ENCODE data around the gene BSG.
"Not testable (repeated sequence)": the region's sequence is repeated elsewhere in the genome, so short reads cannot be mapped to it uniquely, and the experiment has no call there.

The BSG gene

DNA sequence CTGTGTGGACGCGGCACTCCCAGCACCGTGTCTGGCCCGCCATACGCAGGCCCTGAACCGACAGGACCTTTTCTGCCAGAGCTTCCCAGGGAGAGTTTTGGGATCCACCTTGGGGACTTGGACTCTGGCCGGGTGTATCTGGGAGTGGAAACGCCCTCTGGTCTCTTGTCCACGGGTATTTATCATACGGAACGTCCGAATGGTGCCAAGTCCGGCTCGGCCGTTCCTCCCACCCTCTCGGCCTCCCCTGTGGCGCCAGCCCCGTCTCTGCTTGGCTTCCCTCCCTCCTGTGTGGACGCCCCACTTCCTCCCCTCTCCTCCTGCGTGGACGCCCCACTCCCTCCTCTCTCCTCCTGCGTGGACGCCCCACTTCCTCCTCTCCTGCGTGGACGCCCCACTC lies 29.4 kb downstream of the BSG start:
- TF ChIP-seq, protein P1, sequence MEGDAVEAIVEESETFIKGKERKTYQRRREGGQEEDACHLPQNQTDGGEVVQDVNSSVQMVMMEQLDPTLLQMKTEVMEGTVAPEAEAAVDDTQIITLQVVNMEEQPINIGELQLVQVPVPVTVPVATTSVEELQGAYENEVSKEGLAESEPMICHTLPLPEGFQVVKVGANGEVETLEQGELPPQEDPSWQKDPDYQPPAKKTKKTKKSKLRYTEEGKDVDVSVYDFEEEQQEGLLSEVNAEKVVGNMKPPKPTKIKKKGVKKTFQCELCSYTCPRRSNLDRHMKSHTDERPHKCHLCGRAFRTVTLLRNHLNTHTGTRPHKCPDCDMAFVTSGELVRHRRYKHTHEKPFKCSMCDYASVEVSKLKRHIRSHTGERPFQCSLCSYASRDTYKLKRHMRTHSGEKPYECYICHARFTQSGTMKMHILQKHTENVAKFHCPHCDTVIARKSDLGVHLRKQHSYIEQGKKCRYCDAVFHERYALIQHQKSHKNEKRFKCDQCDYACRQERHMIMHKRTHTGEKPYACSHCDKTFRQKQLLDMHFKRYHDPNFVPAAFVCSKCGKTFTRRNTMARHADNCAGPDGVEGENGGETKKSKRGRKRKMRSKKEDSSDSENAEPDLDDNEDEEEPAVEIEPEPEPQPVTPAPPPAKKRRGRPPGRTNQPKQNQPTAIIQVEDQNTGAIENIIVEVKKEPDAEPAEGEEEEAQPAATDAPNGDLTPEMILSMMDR (IDR thresholded peaks at IDR 0.05; ENCODE audit: low read depth, low read length, poor library complexity, severe bottlenecking): no peak
- no peak for TF ChIP-seq EZH2phosphoT487 (IDR thresholded peaks at IDR 0.05; ENCODE audit: borderline replicate concordance, low read length)
- Histone ChIP-seq H3K36me3 (ENCODE audit: control insufficient read depth, low read length) (no peaks in the 10 kb centered on the region), H4K20me1 (ENCODE audit: control insufficient read depth, insufficient read depth, low read depth, low read length) (no peaks in the 10 kb centered on the region), H3K27ac (ENCODE audit: low read depth, low read length) (no peak overlapping the region), H3K4me3 (ENCODE audit: low read length) (no peak overlapping the region), H3F3A (ENCODE audit: control insufficient read depth, insufficient read depth) (no peaks in the 10 kb centered on the region; the same call in 1 of the 2 replicates), H3K4me1 (ENCODE audit: control insufficient read depth, low read length) (no peaks in the 10 kb centered on the region), H3K4me2 (ENCODE audit: low read length) (no peak overlapping the region), H3K9me2 (replicated peaks; ENCODE audit: control insufficient read depth, low read length) (no peaks in the 10 kb centered on the region), H3K27me3 (ENCODE audit: control insufficient read depth, low read length) (no peaks in the 10 kb centered on the region), H3K79me2 (ENCODE audit: control insufficient read depth, low read length) (no peaks in the 10 kb centered on the region), H3K9me3 (ENCODE audit: control insufficient read depth, insufficient read depth, low read length) (no peaks in the 10 kb centered on the region)

DNA sequence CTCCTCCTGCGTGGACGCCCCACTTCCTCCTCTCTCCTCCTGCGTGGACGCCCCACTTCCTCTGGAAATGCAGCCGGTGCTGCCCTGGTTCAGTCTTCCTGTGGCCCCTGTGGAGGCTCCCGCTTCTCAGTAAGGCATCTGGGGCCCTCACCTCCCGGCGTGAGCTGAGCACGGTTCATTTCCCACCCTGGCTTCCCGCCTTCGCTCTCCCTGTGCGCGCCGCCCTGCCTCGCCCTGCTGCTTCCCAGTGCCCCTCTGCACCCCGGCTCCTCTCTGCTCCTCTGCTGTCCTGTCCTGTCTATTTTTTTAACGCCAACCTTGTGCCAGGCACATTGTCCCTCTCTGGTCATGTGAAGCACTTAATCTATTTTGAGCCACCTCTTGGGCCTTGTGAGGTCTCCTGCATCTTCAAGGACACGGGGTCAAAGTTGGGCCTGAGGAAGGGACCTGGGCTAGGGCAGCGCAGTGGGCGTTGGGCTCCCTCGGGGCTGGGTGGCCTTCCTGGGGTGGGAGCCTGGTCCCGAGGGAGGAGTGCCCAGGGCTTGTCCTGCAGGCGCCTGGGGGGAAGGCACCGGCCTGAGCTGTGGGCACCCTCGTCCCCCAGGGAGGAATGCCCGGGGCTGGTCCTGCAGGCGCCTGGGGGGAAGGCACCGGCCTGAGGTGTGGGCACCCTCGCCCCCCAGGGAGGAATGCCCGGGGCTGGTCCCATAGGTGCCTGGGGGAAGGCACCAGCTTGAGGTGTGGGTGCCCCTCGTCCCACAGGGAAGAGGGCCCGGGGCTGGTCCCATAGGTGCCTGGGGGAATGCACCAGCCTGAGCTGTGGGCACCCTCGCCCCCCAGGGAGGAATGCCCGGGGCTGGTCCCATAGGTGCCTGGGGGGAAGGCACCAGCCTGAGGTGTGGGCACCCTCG lies 30.2 kb downstream of the BSG start:
- no peak overlapping the region for H3K27ac ChIP-seq (ENCODE audit: low read depth, low read length)
- H3K4me1 ChIP-seq (ENCODE audit: control insufficient read depth, low read length): no peaks in the 10 kb centered on the region
- no peaks in the 10 kb centered on the region for H3K27me3 ChIP-seq (ENCODE audit: control insufficient read depth, low read length)
- no peaks in the 10 kb centered on the region; the same call in 1 of the 2 replicates for H3F3A ChIP-seq (ENCODE audit: control insufficient read depth, insufficient read depth)
- no peaks in the 10 kb centered on the region for H3K9me2 ChIP-seq (replicated peaks; ENCODE audit: control insufficient read depth, low read length)
- H3K4me3 ChIP-seq (ENCODE audit: low read length): no peak overlapping the region
- H3K36me3 ChIP-seq (ENCODE audit: control insufficient read depth, low read length): no peaks in the 10 kb centered on the region
- TF ChIP-seq, protein P1 (IDR thresholded peaks at IDR 0.05; ENCODE audit: low read depth, low read length, poor library complexity, severe bottlenecking): no peak
- no peak for TF ChIP-seq EZH2phosphoT487 (IDR thresholded peaks at IDR 0.05; ENCODE audit: borderline replicate concordance, low read length)
- H3K9me3 ChIP-seq (ENCODE audit: control insufficient read depth, insufficient read depth, low read length): no peaks in the 10 kb centered on the region
- no peaks in the 10 kb centered on the region for H3K79me2 ChIP-seq (ENCODE audit: control insufficient read depth, low read length)
- no peaks in the 10 kb centered on the region for H4K20me1 ChIP-seq (ENCODE audit: control insufficient read depth, insufficient read depth, low read depth, low read length)
- no peak overlapping the region for H3K4me2 ChIP-seq (ENCODE audit: low read length)

GRCh38 chr19:603302-603639 lies 30.9 kb downstream of the BSG start:
- H3F3A ChIP-seq (ENCODE audit: control insufficient read depth, insufficient read depth); H4K20me1 ChIP-seq (ENCODE audit: control insufficient read depth, insufficient read depth, low read depth, low read length); H3K79me2 ChIP-seq (ENCODE audit: control insufficient read depth, low read length); H3K4me1 ChIP-seq (ENCODE audit: control insufficient read depth, low read length); H3K4me3 ChIP-seq (ENCODE audit: low read length); H3K27me3 ChIP-seq (ENCODE audit: control insufficient read depth, low read length); H3K27ac ChIP-seq (ENCODE audit: low read depth, low read length); H3K4me2 ChIP-seq (ENCODE audit: low read length); H3K9me3 ChIP-seq (ENCODE audit: control insufficient read depth, insufficient read depth, low read length); H3K9me2 ChIP-seq (replicated peaks; ENCODE audit: control insufficient read depth, low read length); H3K36me3 ChIP-seq (ENCODE audit: control insufficient read depth, low read length): not testable (repeated sequence)

DNA sequence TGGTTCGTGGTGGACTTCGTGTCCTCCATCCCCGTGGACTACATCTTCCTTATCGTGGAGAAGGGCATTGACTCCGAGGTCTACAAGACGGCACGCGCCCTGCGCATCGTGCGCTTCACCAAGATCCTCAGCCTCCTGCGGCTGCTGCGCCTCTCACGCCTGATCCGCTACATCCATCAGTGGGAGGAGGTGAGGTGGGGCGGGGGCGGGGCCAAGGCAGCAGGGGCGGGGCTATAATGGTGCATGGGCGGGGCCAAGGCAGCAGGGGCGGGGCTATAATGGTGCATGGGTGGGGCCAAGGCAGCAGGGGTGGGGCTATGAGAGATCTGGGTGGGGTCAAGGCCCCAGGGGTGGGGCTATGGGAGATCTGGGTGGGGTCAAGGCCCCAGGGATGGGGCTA lies 31.4 kb downstream of the BSG start:
- not testable (repeated sequence) for H3K4me3 ChIP-seq (ENCODE audit: low read length); H3F3A ChIP-seq (ENCODE audit: control insufficient read depth, insufficient read depth); H3K4me1 ChIP-seq (ENCODE audit: control insufficient read depth, low read length); H4K20me1 ChIP-seq (ENCODE audit: control insufficient read depth, insufficient read depth, low read depth, low read length); H3K27me3 ChIP-seq (ENCODE audit: control insufficient read depth, low read length); H3K9me3 ChIP-seq (ENCODE audit: control insufficient read depth, insufficient read depth, low read length); H3K79me2 ChIP-seq (ENCODE audit: control insufficient read depth, low read length); H3K4me2 ChIP-seq (ENCODE audit: low read length); H3K9me2 ChIP-seq (replicated peaks; ENCODE audit: control insufficient read depth, low read length); H3K27ac ChIP-seq (ENCODE audit: low read depth, low read length); H3K36me3 ChIP-seq (ENCODE audit: control insufficient read depth, low read length)
